ENCODE results near the gene ZNF597.

ZNF597 gene

DNA sequence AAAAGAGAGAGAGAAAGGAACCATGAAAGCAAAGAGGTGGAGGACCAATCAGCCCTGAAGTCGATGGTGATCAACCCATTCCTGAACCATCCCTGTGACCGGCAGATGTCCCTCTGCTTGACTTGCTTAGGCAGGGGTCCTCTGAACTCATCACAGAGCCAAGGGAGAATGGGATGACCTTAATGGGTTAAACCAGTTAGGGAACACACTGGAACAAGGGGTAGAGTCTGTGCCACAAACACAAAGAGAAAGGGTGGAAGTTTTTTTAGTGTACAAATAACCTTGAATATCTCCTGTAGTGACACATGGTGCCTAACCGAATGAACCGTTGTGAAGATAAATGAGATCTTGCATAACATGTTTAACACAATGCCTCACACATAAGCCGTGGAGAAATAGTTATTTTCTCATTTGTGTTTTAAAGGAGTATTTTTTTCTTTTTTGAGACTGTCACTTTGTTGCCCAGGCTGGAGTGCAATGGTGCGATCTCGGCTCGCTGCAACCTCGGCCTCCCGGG is 11.4 kb upstream of the ZNF597 start:
- no peak for DNase-seq

DNA sequence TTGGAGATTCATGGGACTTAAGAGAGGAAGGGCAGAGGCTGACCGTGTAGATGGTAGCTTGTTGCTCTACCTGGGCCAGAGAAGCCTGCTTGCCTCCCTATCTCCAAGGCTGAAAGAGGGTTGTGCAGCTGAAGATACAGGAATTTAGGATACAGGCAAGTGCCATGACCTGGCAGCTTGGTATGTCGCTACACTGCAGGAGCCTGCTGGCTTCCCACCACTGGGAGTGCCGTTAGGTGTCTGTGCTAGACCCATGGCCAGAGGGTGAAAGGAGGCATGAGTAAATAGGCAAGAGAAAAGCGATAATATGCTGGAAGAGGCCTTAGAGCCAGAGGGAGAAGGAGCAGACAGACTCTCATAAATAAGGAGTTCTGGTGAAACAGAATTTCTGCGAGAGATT is 10.8 kb upstream of the ZNF597 start:
- no peak for DNase-seq

DNA sequence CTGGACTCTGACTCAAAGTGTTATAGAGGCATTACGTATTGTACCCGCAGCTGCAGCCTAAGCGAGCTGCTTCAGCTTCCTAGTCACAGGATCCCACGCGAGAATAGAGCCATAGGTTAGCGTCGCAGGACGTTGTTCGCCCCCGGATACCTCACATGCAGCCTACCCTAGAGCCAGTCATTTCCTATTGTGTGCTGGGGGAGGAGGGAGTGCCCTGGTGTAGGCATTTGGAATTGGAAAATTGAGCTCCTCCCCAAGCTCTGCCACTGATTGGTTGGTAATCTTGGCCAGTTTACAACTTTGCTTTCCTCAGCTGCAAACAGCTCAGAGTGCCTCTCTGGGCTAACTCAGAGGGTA is 706 bp upstream of the ZNF597 start:
- DNase-seq, result no peak

DNA sequence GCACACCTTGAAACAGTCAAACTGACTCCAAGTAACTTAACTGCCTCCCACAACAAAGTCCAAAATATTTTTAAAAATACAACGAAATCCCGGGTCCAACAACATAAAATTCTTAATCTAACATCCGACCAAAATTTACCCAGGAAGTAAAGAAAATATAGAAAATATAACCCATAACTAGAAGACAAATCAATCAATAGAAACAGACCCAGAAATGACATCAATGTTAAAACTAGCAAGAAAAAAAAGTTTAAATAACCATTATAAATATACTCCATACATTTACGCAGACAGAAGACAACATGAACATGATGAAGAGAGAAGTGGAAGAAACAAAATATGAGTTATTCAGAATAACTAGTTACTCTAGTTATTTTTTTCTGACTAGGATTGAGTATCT is 3.7 kb downstream of the ZNF597 start:
- DNase-seq, result no peak

DNA sequence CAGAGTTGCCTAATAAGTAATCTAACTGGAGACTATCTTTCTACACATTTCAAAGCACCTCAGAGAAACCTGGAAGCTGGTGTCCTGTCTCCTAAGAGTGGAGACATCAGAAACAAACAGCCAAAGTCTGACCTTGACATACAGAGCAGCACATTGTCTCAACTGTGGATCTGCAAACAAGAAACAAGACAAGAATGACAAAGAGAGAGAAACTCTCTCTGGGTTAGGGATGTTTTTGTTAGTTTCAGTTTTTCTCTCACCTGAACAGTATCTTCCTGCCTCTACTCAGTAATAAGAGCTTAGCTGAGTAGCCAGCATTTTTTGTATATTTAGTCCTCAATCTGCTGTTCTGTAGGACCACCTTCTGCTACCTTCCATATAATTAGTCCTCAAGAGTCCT is 8.9 kb downstream of the ZNF597 start:
- no peak for DNase-seq

DNA sequence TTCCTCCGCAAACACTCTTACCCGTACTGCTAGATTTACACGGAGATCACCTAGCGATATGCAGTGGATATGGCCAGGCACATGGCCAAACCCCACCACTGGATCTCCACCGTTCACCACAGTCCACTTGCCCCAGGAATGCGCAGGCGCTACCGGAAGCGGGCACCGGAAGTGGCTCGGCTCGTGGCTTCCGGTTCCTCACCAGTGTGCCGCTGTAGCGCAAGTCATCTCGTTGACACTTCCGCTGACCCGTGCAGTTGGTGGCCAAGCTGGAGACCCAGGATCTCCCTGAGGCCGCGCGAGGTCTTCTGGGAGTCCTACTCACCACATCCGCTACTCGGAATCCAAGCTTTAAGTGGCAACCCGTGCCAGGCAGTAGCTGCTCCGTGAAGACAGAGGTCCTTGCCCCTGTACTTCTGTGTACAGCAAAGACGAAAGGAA is 11.5 kb downstream of the ZNF597 start:
- no peak for DNase-seq

DNA sequence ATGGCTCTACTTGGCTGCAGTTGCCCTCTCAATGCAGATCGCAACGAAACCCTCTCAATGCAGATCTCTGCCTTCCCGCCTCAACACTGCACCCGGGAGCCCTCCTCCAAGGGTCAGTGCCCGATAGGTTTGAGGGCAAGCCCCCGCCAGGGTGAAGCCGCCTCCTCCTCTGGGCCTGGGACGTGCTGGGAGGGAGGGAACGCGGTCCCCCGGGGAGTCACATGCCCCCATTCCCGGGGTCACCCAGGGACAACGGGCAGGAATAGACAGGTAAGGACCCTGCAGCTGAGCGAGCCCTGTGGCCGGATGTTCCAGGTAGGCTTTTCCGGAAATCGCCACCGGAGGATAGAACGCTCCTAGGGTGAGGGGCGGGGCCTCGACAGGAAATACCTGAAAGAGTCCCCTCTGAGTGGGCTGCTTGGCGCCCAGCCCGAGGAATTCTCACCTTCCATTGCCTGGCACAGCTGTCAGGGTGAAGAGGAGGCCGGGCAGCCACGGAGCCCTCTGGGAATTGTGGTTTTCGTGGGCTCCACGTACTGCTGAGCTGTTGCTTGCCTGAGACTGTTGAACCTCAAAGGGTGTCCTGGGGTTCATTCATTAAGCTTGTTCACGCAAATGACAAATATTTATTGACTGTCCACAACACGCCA is 29.4 kb downstream of the ZNF597 start:
- DNase-seq, result no peak

DNA sequence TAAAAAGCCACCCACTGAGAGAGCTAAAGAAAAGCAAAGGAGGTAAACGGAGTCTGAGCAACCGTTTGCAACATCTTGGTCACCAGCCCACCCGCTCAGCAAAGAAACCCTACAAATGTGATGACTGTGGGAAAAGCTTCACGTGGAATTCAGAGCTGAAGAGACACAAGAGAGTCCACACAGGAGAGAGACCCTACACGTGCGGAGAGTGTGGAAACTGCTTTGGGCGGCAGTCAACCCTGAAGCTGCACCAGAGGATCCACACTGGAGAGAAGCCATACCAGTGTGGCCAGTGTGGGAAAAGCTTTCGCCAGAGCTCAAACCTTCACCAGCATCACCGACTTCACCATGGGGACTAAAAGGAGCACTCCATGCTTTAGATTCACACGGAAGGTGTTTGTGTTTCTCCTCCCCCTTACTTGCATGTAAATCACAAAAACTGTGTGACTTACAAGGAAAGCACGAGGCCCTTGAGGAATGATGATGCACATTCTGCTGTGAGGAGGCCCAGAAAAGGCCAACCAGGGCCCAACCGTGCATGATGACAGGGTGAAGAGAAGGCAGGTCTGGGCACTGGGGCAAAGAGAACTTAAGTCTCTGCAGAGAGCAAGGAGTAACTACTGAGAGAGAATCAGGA is 34.6 kb downstream of the ZNF597 start:
- no peak for DNase-seq

DNA sequence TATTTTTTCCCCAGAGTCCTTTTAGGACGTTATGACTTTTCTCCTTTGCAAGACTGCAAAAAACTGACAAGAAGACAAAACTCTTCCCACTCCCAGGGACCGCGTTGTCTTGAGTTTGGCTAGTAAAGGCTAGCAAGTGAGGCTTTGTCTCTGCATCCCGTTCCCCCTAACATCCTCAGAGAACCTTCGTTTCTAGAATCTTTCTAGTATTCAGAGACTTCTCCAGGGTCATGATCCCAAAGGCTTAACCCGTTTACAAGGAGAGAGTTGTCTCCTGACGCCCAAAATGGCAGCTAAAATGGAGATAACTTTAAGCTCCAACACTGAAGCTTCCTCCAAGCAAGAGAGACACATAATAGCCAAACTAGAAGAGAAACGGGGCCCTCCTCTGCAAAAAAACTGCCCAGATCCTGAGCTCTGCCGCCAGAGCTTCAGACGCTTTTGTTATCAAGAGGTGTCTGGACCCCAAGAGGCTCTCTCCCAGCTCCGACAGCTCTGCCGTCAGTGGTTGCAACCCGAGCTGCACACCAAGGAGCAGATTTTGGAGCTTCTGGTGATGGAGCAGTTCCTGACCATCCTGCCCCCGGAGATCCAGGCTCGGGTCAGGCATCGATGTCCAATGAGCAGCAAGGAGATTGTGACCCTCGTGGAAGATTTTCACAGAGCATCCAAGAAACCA is 41.4 kb downstream of the ZNF597 start:
- DNase-seq, result no peak

DNA sequence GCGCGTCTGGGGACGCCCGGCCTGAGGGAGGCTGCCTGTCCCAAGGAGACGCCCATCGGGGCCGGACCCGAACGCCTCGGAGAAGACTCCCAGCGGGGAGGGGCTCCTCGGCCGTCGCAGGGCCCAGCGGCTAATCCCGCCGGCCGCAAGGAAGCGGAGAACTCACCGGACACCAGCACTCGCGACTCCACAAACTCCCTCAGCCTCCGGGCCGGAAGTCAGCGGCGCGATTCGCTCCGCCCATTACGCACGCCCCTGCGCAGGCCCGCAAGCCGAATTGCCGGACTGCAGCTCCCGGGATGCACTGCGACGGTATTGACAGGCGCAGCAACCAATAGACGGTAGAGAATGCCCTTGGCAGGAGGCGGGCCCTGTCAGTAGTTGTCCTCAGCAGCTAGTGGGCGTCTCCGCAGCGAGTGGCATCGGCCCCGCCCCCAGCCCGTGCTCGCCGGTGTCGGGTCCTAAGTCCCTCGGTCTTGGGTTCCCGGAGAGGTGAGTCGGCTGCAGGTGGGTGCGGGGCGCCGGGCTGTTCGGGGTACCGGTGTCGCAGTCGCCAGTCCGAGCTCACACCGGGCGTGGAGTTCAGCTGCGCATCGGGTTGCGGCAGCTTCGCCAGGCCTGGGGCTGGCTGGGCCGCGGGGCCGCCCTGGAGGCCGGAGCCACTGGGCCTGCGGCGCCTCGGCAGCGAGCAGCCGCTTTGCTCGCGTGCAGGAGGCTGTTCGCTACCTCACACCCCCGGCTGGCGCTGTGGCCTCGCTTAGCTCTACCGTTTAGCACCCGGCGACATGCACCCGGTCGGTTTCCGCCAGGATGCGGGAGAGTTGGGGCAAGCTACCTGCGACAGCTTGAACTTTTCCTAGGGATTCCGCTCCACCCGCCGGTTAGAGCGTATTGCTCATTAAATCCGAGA is 42.3 kb downstream of the ZNF597 start, which contains the start of the genes ZNF174 and ZSCAN32:
ZNF174 (plus strand) TSS at position 437 of the 910 bp plus-strand sequence. CDS start 790 bp downstream, outside the sequence.
ZSCAN32 (minus strand) TSS at position 226 of the 910 bp plus-strand sequence. CDS start 3,447 bp downstream, outside the sequence.
- DNase-seq, result peak; percentile 98

DNA sequence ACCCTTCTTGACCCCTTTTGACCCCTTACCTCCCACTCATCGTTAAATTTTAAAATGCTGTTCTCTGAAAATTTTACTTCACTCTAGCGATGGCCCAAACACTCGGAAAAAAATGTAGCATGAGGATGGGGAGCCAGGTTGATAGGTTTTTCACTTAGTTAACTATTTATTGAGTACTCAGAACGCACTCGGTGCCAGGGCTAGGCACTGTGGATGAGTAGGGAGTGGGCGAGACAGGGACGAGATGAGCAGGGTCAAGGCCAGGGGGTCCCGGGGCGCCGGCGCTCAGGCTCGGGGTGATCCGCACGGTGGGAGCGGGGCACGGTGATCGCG is 42.9 kb downstream of the ZNF597 start:
- DNase-seq, result no peak

DNA sequence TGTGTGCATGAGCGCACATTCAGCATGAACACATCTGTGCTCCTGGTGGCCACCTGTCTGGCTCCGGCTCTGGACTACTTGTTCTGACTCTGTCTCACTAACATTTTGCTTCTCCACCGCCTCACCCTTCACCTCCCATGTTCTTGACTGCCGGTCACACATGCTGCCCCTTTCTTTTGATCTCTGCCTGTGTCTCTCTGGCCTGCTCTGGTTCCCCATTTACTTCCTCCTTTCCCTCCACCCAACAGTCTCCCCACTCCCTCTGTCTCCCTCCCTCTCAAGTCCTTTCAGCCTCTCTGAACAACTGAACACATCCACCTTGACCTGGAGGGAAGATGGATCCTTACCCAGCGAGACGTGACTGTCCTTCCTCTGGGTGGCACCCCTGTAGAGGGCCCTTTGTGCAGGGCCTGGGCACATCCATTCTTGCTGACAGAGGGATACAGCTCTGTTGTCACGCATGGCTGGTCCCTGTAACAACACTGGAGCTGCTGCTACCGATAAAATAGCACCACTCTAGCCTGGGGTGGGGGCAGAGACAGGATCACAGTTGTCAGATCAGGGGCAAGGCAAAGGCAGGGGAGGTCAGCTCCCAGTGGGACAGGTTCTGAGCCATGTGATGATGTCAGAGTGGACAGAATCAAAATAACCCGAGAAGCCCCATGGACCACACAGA is 53.5 kb downstream of the ZNF597 start:
- DNase-seq, result no peak

DNA sequence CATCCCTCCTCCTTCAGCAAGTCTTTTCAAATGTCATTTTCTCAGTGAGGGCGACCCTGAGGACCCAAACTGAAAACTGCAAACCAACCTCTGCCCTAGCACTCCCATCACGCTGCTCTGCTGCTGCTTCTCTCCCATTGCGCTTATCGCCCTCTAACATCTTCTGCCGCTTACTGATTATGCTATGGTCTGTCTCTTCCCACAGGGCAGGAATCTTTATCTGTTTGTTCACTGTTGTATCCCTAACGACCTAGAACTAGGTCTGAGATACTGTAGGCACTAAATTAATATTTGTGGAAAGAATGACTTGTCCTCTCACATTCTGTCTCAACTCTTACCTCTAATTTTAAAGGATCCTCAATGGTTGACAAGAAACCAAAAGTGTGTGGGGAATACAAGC is 55.0 kb downstream of the ZNF597 start:
- no peak for DNase-seq

DNA sequence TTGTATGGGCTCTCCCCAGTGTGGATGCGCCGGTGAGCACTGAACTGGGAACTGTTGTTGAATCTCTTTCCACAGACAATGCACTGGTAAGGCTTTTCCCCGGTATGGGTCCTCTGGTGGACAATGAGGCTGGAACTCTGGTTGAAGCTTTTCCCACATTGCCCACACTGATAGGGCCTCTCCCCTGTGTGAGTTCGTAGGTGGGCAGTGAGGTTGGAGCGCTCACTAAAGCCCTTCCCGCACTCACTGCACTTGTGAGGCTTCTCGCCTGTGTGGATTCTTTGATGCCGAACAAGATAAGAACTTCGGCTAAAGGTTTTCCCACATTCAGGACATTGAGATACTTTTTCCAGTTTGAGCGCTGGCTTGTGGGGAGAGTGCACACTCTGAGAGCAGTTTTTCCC is 60.3 kb downstream of the ZNF597 start:
- DNase-seq, result no peak
